Stimulated activated CD4-positive, alpha-beta T cell treated with anti-CD3 and anti-CD28 coated beads, Interleukin-2, amount 100 ng/mL, for 48 hours (primary cell): ENCODE measurements around the gene ARHGEF4.

Experiments used
- DNase-seq, 2 donors: peaks; one replicate each; pipeline ENCODE4 v3.0.0-alpha.2; 2020

The ARHGEF4 gene

DNA sequence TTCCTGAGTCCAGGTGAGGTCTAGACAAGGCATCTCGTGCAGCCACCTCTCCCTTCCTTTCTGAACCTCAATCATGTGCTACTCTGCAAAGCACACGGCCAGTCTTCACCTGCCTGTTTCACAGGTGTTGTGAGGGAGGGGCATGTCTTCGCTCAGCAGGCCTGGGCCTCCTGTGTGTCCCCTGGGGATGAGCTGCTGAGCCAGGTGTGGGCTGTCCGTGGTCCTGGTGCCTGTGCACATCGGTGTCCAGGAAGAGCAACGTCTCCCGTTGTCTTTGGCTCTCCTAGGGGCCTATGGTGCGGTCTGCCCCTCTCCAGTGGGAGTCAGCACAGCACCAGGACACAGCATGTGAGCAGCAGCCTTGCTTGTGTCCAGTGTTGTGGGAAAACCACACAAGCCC, 16.7 kb downstream of the ARHGEF4 start:
- DNase-seq: no peak

DNA sequence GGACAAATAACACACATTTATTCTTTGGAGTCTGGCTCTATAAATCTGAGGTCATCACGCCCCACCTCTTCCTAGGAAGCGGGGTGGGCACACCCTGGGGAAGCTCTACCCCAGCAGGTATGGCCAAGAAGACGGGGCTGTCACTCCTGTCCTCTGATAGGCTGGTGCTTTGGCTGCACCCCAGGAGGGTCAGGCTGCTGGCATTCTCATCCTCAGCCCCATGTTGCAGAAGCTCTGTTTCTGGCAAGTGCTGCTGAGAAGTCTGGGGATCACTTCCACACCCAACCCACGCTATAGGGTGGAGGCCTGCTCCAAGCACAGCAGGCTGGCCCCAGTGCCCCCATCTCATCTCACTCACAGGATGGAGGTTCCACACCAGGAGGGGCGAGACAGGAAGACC, 17.6 kb downstream of the ARHGEF4 start:
- DNase-seq: no peak

DNA sequence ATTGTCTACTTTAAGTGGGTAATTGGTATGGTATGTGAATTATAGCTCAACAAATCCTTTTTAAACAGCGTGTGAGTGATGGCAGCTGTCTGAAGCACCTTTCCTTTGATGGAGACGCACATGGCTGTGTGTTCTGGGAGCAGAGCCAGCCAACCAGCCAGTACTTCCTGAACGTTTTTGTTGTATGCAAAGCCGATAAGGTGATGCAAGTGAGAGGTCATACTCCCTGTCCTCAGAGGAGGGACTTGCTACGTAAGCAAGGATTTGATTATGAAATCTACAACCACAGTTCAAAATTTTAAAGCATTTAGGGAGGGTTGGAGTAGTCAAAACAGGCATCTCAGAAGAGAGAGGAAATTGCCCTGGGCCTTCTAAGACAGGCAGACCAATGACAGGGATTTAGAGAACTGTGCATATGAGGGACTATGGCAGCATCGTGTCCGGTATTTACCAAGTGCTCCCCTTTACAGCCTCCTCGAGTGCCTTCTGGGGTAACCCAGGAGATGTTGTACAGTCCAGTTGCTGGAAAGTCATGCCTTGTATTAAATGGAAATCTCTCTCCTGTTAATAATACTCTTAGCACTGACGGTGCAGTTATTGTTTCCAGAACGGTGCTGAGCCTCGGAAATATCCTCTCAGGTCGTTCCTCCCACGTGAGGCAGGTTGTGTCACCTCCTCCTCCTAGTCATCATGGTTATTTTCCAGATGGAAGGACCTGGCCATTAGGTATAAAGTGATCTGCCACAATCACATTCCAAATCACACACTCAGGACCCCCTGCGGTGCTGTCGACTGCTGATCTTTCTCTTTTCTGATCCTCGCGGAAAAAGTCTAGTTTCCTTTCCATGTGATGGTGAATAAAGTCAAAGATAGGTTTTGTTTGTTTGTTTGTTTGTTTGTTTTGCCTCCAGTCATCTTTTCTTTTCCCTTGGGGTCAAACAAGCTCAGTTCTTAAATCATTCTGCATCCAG, 28.4 kb downstream of the ARHGEF4 start:
- DNase-seq: no peak

DNA sequence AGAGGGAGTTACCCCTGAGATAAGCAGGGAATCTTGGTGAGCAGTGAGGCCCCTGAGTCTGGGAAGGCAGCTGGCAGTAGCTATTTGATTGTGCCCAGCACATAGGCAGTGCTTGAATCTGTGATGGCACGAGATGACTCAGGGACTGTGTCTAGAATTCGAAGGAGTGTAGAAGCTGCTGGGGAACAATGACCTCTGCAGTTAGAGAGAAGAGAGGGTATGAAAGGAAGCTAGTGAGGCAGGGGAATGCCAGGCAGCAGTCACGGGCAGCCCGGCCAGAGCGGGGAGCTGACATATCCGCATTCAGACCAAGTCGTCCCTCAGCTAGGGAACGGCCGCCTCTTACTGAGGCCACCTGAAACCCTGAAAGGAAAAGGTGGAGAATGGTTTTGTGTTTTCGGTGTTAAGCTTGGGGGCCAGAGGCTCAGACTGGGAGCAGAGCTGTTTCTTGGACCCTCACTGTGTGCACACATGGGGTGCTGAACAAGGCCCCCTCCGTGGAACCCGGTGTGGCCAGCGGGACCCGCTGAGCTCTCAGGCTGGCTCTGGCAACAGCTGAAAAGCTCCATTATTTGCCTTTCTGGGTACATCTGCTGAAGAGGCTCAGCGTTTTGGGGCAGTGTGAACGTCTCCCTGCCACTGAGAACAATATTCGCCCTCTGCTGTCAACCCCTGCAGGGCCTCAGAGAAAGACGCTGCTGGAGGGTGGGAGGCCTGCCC, 32.9 kb downstream of the ARHGEF4 start:
- no peak for DNase-seq

DNA sequence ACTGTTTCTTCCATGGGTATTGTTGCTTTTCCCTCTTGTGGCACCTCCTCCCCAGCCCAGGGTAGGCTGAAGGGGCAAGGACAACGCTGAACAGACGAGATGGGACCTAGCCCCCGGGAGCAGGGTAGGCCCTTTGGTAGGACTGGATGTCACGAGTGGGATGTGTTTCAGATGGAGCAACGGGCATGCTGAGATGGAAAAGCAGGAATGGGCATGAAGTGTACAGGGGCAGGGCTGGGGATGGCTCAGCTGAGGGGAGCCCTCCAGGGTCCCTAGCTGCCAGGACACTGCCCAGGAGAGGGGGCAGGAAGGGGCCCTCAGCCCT, 33.4 kb downstream of the ARHGEF4 start:
- no peak for DNase-seq

DNA sequence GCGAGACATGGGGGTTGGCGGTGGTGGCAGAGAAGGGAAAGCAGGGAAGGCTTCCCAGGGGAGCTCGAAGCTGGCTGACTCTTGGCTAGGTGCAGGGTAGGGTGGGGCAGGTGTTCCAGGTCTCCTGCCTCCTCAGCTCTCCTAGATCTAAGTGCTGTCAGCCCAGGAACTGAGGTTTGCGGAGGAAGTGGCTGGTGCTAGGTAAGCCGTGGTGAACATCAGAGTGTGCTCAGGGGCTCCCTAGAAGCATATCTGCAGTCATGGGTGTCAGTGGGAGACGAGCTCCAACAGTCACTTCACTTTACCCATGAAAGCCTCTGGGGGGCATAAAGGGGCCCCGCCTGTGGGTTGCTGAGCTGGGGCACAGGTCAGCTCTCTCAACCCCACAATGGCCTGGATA, 34.1 kb downstream of the ARHGEF4 start:
- DNase-seq: no peak

DNA sequence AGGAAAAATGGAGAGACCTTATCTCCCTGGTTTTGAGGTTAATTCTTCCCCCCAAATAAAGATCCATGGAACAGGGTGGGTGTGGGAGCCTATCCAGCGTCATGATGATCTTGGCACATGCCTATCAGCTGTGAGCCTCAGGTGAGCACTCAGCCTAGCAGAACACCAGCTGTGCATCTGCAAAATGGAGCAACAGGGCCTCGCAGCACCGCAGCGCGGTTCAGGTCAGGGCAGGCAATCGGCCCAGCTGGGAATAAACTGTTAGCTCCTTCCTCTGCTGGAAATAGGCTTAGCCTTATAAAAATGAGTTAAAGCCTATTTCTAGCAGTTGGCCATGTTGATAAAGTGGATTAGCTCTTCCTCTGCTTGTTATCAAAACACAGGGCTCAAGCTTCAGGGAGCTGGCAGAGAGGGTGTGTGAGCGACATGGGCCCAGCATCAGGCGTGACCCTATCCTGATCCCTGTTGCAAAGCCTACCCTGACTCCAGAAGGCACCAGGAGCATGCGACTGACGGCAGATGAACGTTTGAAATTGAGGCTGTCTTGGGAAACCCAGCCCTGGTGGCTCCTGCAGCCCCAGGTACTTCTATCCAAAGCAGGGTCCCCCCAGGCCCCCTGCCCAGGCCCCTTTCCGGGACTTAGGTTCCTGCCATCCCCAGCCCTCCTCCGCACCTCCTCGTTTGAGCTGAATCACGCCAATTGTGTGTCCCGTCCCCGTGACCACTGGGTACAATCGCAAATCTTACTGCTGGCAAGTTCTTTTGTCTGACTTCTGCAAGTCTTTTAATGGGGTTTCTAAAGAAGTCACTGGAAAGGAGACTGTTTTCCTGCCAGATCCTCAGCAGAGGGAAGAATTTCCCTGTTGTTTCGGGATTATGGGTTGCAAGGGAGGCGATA, 35.4 kb downstream of the ARHGEF4 start:
- no peak for DNase-seq

DNA sequence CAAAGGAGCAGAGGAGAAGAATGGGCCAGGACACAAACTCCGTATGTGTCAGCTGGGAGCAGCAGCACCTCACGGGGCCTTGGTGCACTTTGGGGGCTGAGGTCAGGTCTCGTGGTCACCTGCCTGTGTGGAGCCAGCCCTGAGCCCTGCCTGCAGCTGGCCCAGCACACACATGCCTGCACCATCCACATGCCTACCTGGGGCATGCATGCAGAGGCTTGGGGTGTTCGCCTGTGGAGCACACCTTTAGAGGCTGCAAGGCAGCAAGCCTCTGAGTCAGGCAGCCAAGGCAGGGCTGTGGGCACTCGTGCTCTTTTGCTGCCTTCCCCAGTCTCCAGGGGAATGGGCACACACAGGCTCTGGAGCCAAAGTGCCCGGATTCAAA, 36.0 kb downstream of the ARHGEF4 start:
- no peak for DNase-seq

DNA sequence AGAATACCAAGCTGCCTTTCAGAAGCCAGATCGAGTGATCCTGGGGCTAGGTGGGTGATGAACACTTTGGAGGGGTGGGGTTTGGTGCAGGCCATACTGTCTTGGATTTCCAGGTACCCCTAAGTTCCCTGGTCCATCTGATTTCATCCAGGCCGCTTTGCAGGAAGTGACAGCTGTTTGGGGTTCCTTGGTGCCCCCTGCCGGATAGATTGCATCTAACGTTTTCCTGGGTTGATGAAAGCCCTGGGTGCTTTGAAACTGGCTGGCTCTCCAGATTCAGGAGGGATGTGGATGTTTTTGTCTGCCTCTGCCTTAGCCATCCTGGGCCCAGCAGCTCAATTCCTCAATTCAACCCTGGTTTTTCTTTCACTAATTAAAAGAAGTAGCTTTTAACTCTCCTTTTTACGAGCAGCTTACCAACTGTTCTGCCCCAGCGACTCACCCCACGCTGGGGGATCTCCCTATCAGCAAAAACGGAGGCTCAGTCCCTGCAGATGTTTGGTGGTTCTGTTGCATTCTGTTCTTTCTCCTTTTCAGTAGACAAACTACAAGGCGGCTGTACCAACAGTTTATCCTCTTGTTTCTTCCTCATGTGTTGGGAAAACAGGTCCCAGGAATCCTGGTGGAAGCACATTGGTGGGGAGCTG, 37.1 kb downstream of the ARHGEF4 start:
- peak; percentile 67 to 71 for DNase-seq

DNA sequence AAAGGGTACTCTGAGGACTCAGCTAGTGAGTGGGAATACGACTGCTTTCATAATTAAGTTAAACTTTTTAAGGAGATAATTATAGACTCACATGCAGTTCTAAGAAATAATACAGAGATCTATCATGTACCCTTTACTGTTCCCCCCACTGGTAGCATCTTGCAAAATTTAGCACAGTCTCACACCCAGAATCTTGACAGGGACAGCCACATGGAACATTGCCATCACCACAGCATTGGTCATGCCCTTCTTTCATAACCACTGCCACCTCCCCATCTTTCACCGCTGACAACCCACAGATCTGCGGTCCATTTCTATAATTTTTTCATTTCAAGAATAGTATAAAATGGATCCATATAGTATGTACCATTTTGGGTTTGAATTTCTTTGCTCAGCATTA, 37.8 kb downstream of the ARHGEF4 start:
- DNase-seq: no peak

DNA sequence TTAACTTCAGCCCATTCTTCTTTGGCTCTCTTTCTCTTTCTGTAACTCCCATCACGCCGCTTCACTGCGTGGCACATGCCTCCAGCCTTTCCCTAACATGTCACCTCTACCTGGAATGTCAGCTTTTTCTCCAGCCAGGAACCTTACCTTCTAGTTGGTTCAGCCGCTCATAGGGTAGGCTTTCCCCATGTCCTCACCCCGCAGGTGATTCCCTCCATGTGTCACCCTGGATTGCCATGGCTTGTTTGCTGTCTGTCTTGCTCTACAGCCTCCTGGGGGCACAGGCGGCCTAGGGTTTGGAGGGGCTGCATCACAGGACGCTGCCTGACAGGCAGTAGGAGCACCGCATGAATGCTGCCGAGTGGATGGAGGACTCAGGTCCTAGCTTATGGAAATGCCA, 39.2 kb downstream of the ARHGEF4 start:
- DNase-seq: no peak

DNA sequence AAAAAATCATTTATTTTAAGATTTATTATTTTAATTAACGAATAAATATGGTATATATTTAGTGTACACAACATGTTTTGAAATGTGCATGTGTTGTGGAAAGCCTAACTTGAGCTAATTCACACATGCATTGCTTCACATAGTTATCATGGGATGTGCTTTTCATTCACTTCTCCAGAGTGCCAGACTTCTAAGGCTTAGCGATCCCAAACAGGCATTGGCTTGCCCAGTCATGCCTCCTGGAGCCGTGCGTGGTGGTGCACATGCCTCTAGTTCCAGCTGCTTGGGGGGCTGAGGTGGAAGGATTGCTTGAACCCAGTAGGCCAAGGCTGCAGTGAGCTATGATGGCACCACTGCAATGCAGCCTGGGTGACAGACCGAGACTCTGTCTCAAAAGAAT, 40.5 kb downstream of the ARHGEF4 start:
- DNase-seq: no peak

DNA sequence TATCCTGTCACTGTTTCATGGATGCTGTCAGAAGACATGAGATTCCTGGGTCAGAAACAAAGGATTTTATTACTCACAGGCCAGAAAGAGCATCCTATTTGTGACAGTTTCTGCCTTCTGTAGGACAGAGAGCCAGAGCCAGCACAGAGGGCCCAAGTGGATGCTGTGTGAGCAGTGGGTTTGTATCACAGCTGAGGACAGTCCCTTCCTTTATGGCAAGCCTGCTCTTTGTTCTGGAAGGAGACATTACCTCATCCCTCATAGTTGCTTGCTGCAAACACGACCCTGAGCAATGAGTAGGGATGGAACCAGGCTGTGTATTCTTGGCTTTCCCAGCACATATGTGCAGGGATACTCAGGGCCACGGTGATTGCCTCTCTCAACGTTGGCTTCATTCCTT, 41.6 kb downstream of the ARHGEF4 start:
- no peak for DNase-seq

DNA sequence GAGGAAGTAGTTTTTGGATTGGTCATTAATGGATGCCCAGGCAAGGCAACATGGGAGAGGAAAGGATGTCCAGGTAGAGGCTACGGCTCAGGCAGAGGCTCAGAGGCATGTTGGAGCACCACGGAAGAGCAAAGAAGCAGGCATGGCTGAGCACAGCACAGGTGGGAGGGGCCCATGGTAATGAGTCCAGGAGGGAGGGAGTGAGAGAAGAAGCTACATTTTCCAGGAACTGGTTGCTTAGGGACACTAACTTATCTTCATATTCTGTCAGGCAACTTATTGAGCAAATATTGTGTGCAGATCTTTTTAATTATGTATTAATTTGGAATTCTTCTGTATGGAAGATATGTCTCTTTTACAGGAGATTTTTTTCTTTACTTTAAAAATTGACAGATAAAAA, 42.2 kb downstream of the ARHGEF4 start:
- DNase-seq: no peak

DNA sequence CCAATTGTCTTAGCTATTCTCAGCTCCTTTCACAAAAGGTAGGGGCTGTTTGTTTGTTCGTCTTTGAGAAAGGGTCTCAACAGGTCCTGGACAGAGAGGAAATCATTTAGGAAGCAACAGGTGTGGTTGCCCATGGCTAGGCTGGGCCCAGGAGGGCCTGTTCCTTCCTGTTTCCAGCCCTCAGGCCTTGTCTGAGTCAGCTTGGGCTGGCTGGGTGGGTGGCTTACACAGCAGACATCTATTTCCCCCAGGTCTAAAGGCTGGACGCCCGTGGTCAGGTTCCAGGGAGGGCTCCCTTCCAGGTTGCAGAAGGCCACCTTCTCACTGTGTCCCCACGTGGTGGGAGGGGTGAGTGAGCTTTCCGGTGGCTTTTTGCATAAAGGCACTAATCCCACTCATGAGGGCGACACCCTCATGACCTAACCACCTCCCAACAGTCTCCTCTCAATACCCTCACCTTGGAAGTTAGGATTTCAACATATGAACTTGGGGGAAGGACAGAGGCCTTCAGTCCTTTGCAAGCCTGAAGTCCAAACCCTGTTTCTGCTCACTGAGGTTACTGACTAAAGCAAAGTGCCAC, 45.5 kb downstream of the ARHGEF4 start:
- no peak for DNase-seq

DNA sequence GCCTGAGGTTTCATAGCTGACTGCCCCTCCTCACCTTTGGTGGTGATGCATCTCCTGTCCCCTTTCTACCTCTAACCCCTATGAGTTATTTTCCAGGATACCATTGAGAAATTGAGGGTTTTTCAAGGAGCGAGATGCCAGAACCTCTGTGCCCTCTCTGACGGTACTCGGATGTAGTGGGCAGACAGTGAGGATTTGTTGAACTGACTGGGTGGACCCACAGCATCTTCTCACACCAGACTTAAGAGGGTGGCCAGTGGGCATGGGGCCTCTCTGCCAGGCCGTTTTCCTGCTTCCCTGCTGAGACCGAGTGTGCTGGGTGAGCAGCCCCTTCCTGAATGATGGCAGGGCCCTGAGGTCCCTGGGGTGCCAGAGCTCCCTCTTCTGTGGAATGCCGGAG, 46.3 kb downstream of the ARHGEF4 start:
- no peak for DNase-seq

DNA sequence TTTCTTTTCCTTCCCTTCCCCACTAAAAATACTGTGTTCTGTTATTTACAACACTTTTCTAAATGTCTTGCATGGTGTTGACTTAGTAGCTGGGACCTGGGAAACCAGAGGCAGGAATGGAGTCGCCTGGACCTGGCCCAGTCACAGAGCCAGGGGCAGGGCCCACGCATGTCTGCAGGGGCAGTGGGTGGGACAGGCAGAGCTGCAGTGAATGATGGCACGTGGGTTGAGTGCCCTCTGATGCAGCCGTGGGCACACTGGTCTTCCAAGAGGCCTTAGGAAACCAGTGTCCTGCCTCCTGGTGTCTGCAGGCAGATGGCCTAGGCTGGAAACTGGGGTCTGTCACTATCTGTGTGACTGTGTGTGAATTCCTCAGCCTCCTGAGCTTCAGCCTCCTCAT, 46.8 kb downstream of the ARHGEF4 start:
- DNase-seq: no peak

DNA sequence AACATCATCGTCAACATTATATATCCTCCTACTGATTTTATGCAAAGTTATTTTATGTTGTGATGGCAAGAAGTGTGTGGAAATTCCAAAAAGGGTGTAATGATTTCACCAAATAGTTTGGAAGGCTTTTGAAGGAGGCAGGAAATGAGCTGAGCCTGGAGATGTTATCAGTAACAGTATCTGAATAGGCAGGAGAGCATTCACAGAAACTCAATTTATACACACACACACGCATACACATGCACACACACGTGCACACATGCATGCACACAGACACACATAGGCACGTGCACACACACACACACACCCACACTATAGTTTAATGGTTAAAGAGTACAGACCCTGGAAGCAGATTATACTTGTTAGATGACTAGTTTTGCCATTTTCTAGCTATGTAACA, 47.3 kb downstream of the ARHGEF4 start:
- DNase-seq: no peak

DNA sequence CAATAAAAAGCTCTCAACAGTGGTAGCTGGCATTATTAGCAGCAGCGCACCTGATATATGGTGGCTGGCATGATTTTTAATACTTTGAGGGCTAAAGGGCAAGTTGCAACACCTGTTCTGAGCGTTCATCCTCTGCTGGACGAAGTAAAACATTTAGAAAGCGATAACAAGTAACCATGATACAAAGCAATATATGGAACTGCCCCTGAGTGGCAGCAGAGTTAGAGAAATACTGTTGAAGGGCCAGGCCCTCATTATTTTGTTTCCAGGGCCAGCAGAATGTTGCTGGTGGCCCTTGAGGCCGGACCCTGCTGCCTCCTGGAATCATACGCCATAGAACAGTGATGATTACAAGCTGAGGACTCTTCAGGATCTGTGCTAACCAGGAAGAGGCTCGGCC, 47.8 kb downstream of the ARHGEF4 start:
- no peak for DNase-seq

DNA sequence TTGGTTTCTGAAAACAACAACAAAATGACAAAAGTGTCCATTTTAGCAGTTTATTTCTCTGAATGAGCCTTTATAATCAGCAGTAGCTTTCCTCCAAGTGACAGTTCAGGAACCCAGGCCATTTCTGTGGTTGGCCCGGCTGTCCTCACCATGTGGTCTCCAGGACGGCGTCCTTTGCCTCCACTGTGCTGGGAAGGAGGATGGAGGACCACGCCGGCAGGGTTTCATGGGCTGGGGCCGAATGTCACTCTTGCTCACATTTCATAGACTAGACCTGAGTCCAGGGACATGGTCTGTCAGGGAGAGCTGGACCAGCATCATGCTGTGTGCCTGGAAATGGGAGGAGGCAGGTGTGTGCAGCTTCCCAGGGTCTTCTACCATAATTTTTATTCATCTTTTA, 50.9 kb downstream of the ARHGEF4 start:
- no peak for DNase-seq

DNA sequence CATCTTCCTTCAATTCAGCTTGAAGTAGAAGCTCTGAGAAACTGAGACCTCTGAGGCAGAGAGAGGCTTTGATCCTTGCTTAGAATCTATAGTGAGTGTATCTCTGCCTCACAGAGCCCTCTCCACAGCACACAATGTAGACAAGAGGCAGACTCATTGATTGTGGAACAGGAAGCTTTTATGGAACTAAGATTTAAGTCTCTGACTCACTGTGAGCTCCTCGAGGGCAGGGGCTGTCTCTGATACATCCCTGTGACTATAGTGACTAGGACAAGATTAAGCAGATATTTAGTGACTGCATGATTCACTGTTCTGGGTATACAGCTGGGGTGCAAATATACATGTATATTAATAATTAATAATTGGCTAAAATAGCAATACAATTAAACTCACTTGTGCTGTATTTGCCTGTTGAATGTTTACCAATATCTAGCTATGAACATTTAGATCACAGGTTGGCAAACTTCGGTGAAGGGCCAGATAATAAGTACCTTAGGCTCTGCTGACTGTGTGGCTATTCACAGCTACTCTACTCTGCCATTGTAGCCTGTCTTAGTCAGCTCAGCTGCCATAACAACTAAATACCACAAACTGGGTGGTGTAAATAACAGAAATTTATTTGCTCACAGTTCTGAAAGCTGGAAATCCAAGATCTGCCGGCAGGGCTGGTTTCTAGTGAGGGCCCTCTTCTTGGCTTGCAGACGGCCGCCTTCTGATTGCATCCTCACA, 54.4 kb downstream of the ARHGEF4 start:
- DNase-seq: no peak

DNA sequence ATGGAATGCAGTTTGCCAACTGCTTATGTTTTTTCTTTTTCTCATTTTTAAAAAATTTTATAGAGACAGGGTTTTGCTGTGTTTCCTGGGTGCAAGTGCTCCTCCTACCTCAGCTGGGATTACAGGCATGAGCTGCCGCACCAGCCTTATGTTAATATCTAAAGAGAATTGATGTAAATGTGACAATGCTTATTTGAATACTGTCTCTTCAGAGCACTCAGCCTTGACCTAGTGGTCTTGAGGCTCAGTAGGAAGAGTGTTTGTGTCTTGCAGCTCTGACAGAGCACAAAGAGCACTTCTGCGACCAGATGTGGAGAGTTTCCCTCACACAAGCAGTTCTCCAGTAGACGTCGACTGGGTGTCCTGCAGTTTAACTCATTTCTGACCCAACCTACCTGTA, 55.3 kb downstream of the ARHGEF4 start:
- no peak for DNase-seq
